NCI-H1105 treated with DMSO at 0.1 percent for 48 hours (cell line): ENCODE measurements around the gene CTSS.

Source experiments
- DNase-seq: peaks from one replicate; lab custom pipeline; 2025; lab: John Stamatoyannopoulos, UW

CTSS gene

GRCh38 chr1:150696995-150697927 is 68.3 kb downstream of the CTSS start, which contains the start of gene GOLPH3L:
TSS of gene GOLPH3L (minus strand) at chr1:150697154. CDS start at chr1:150694838, 2,316 bp downstream.
- DNase-seq: peak; percentile 100

GRCh38 chr1:150696590-150696989 is 69.0 kb downstream of the CTSS start:
- no peak for DNase-seq

- DNase-seq: no peak
These were observed 69.4 kb downstream of the CTSS start for GRCh38 chr1:150696162-150696561.

- DNase-seq: no peak
These were observed 70.0 kb downstream of the CTSS start for GRCh38 chr1:150695561-150695960.

GRCh38 chr1:150692720-150693119 is 72.9 kb downstream of the CTSS start:
- DNase-seq: no peak

- no peak for DNase-seq
These were observed 76.8 kb downstream of the CTSS start for GRCh38 chr1:150688763-150689162.

GRCh38 chr1:150686275-150686674 is 79.3 kb downstream of the CTSS start:
- no peak for DNase-seq

- no peak for DNase-seq
These were observed 81.7 kb downstream of the CTSS start for GRCh38 chr1:150683914-150684313.
